Stimulated activated CD4-positive, alpha-beta T cell treated with anti-CD3 and anti-CD28 coated beads, Interleukin-1b, Interleukin-23, amount 100 ng/mL, for 1 hour (primary cell): ENCODE results near the gene RAD9B.
"Not testable (repeated sequence)": the region's sequence is repeated elsewhere in the genome, so short reads cannot be mapped to it uniquely, and the experiment has no call there.

Experiments
- DNase-seq, 2 donors: peaks; one replicate each; pipeline ENCODE4 v3.0.0-alpha.2; 2020; ENCODE audit warnings: low read depth in 2 of 2

The RAD9B gene

DNA sequence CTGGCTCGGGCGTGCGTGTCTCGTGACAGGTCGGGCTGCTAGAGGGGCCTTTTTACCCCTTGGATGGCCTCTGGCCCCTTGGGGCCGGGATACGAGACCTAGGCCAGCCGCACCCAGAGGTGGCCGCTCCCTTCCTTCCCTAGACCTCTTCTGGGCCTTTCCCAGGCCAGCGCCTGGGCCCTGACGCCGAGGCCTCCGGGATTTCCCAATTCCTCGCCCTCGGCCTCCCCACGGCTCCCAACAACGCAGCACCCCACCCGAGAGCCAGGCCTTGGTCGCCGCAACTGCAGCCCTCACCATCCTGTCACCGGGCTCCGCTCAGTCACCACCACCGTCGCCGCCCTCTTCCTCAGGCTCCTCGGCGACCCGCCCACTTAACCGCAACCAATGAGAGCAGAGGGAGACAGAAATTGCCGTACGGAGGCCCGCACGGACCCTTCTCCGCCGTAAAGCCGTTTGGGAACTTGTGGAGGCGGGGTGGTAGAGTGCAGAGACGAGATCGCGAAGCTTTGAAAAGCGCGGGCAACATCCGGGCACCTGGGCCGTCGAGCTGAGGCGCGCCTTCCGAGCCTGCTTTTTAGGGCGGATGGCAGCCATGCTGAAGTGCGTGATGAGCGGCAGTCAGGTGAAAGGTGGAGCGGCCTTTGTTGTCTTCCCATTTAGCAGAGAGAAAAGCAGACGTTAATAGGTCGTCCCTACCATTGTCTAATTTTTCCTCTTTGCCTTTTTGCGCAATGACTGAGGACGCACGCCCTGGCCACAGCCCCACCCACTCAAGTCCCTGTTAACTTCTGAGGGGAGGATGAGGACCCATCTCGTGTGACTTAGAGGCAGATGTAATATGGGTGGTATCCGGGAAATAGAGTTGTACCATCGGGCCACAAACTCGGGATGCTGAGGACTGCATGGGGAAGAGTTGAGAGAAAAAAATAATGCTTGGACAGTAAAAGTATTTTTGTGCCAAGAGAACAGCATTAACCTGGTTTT is at the start of gene RAD9B, which contains the start of gene VPS29:
Gene RAD9B, plus strand, starts transcription at position 580 of the 987 bp plus-strand sequence. Its CDS starts 7 bp downstream, at position 587.
Gene VPS29, minus strand, starts transcription at position 360 of the 987 bp plus-strand sequence. Its CDS starts 60 bp downstream, at position 300.
- DNase-seq, result peak; percentile 93 to 96

DNA sequence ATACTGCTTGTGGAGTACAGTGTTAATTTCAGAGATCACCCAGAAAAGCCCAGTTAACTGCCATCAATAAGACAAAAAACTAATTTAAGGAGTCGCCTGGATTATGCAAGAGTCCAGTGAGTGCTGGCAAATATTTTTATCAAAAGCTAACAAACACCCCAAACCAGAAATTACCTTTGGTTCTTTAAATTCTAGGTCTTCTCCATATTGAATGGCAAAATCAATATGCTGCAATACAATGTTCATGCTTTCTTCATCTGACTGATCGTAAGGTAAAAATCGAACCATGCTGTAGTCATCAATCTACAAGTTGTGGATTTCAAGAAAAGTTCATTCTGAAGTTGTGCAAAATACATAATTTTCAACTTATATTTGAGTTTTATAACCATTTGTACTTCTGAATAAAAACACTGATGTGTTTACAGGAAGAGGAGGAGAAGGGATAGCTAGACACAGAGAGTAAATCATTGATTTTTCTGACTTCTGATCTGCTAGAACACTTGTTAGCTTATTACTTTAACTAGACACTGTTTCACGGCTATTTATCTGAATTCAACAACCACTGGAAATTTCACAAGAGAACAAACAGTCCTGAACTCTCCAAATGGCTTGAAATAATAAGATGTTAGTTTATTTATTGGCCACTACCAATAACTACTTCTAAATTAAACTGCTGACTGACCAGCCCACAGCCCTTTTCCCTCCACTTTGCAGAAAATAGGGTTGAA is 48.4 kb upstream of the RAD9B start:
- no peak for DNase-seq

DNA sequence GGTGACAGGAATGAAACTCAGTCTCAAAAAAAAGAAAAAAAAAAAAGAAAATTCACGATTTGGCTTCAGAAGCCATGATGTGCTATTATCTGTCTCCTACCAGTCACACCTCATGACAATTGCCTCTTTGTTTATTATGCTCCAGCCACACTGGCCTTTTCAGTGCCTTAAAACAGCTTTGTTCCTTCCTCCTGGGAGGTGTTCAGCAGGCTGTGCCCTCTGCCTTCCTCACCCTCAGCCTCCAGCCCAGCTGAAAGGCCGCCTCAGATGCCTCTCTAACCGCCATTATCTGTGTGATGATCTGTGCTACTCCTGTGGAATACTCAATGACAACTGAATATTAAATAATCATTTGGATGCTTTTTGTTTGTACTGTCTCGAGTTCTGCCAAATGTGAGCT is 43.4 kb upstream of the RAD9B start:
- no peak for DNase-seq

DNA sequence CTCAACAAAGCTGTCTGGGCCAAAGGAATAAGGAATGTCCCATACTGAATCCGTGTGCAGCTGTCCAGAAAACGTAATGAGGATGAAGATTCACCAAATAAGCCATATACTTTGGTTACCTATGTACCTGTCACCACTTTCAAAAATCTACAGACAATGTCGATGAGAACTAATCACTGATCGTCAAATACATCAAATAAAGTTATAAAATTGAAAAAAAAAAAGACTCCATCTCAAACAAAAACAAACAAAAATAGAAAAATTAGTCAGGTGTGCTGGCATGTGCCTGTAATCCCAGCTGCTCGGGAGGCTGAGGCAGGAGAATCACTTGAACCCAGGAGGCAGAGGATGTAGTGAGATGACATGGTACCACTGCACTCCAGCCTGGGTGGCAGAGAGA is 40.9 kb upstream of the RAD9B start:
- not testable (repeated sequence) for DNase-seq

DNA sequence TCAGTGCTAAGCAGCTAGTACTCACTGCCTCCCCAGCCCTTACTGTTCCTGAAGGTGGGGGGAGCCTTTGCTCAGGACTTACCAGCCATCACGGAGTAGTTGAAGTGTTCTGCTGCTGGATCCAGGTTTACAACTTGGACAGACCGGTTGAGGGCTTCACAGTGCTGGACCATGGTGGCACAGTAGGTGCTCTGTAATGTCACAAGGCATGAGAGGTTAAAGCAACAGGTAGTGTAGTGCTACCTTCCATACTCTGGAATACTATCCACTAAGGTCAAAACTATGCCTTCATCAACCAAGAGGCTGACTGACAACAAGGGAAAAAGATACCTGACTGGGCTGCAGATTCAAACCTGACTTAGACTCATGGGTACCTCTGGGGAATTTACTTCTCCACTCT is 37.1 kb upstream of the RAD9B start:
- DNase-seq, result no peak

DNA sequence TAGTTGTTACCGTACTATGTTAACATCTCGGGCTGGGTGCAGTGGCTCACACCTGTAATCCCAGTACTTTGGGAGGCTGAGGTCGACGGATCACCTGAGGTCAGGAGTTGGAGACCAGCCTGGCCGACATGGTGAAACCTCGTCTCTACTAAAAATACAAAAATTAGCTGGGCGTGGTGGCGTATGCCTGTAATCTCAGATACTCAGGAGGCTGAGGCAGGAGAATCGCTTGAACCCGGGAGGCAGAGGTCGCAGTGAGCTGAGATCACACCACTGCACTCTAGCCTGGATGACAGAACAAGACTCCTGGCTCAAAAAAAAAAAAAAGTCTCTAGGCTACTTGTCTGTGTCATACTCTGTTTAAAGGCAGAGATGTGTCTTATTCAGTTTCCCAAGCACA is 36.4 kb upstream of the RAD9B start:
- not testable (repeated sequence) for DNase-seq

DNA sequence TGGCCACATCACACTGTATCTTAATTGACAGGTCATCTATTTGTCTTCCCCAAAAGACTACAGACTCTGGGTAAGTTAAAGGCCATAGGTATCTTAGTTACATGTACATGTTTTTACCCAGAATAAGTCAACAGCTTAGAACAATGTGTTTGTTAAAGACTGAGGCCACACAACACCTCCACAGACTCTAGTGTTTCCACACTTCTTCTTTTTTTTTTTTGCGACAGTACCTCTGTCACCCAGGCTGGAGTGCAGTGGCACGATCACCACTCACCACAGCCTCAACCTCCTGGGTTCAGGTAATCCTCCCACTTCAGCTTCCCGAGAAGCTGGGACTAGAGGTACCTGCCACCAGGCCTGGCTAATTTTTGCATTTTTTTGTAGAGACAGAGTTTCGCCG is 35.3 kb upstream of the RAD9B start:
- no peak for DNase-seq

DNA sequence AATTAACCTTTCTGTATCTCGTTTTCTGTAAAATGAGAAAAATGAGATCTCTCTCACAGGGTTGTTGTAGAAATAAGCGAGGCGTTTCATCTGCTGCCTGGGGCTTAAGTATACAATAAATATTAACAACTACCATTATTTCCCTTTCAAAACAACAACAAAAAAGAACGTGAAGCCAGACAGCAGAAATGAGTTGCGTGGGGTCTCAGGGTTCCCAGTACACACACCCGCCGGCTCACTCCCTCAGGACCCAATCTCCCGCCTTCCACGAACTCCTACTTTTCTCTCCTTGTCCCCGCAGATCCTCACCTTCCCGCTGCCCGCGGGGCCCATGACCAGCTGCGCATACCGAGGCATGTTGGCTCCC is 34.3 kb upstream of the RAD9B start:
- DNase-seq, result no peak

DNA sequence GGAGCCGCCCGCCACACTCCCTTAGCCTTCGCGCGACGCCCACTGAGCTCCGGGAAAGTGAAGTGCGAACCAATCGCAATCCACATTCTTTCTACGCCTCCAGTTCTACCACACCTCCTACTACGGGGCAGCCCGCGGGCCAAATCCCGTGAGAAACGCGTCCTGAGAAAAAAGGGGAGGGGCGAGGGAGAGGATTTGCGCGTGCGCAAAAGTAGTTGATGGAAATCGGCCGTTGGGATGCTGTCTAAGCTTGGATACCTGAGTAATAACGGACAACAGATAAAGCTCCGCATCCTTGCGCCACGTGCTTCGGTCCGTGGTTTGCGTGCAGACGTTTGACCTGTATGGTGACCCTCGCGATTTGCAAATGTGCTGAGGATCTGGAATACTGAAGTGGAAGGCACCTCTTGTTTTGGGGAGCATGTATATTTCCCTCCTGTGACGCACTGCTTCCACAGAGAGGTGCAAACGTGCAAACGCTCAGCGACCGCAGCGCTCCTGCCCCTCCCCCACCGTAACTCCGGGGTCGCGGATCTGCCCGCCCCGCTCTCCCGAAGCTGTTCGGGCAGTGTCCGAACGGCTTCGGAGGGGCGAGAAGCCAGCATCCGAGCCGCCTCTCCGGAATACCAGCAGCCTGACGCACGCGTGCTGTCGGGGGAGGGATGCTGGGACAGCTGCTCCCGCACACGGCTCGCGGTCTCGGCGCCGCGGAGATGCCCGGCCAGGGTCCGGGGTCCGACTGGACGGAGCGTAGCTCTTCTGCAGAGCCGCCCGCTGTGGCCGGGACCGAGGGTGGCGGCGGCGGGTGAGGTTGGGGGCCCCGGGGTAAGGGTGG is 33.7 kb upstream of the RAD9B start, which contains the start of the genes FAM216A and GPN3:
Gene FAM216A, plus strand, starts transcription at position 632 of the 835 bp plus-strand sequence. Its CDS starts 31 bp downstream, at position 663.
Gene GPN3, minus strand, starts transcription at position 44 of the 835 bp plus-strand sequence. CDS start 54 bp downstream, outside the sequence.
- peak; percentile 81 to 89 for DNase-seq

DNA sequence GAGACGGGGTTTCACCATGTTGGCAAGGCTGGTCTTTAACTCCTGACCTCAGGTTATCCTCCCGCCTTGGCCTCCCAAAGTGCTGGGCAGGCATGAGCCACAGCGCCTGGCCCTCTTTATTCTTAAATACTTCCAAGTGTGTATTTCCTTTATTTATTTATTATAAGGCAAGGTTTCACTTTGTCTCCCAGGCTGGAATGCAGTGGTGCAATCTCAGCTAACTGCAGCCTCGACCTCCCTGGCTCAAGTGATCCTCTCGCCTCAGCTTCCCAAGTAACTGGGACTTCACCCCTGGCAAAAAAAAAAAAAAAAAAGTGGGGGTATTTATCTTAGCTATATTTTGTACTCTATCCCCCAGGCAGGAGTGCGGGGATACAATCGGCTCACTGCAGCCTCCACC is 26.7 kb upstream of the RAD9B start:
- no peak for DNase-seq

DNA sequence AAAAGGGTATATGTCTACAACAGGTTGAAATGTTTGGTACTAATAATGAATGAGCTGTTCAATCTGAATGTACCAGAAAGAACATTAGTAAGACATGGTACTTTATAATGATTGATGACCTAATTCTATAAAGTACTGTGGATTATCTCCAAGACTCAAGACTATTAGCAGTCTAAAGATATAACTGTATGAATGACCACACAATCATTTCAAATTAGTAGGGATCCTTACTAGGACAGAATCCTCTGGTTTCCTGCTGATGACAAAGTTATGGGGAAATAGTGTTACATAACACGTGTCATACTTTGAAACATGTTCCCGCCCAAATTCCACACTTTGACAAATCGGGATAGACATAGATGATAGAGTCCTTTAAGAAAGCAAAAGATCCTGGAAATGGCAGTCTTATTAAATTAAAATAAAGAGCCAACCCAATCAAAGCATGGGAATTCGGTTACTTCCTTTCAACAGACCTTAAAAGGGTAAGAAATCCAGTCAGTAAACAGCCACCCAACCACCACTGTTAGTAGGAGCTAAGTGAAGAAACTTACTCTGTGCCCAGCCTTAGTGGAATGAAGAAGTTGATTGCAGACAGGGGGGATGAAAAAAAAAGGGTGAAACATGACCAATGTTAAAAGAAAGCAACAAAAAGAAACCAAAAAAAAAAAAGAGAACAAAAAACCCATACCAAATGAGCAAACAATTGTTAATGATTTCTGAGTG is 3.0 kb upstream of the RAD9B start:
- DNase-seq, result no peak

DNA sequence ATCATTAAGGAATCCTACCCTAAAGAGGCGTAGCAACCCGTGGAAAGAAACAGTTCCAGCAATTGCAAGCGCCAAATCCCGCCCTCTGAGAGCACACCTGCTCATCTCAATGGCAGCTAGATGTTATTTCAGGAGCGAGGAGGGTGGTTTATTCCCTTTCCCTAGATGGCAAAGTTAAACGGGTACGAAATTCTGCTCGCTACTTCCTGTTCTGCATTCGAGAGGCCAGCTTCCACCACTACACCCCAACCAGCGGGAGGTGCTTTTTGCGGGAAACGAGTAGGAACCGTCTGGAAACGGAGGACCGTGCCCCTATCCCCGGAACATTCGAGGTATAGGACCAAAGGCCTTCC is 756 bp upstream of the RAD9B start:
- DNase-seq, result no peak

DNA sequence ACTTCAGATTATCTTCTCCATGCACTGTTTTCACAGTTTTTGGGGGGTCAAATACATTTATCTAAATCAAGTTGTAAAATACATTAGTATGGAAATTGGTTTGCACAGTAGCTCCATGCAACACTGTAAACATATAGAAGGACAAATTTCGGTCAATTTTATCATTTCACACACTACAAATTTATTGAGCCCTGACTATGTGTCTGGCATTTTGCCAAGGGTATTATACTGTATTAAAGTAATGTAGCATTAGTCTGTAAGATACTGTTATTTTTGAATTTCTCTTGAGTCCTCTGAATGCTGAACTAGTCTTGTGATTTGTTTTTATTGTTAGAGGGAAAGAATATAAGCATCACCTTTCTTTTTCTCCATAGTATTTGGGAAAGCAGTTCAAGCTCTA is 1.3 kb downstream of the RAD9B start:
- no peak for DNase-seq

DNA sequence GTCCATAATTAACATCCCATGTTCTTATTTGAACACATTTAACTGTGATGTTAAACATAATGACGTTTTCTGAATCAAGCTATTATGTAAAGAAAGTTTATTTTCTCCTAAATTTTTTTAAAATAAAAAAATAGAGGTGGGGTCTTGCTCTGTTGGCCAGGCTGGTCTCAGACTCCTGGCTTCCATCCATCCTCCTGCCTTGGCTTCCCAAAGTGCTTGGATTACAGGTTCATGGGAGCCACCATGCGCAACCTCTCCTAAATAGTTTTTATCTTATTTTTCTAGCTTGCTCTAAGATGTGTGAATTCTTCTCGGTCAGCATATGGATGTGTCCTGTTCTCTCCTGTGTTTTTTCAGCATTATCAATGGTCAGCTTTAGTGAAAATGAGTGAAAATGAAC is 3.2 kb downstream of the RAD9B start:
- DNase-seq, result no peak

DNA sequence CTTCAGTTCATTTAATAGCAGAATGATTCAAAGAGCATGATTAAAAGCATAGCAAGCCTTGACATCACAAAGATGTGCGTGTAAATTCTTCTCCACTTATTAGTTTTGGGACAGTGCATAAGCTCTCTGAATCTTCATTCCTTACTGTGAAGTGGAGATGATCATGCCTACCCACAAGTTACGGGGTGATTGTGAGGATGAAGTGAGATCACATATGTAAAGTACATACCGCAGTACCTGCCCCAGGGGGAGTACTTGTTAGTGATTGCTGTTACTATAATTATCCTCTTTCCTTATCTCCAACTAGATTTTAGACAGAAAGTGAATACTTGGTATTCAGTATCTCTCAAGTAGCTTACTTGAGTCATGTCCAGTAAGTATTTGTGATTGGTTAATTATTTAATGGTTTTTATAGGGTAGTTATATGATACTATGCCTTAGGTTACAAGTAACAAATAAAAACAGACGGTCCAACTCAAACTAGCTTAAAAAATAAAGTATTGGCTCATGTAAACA is 6.0 kb downstream of the RAD9B start:
- DNase-seq, result no peak

DNA sequence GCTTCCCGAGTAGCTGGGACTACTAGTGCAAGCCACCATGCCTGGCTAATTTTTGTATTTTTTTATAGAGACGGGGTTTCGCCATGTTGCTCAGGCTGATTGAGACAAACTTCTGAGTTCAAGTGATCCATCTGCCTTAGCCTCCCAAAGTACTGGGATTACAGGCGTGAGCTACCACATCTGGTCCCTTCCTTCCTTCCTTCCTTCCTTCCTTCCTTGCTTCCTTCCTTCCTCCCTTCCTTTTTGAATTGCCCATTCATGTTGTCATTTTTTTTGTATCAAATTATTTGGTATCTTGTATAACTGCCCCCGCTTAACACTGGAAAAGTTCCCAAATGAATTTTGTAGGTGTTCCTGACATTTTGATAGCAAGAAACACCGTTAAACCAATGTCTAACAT is 11.7 kb downstream of the RAD9B start:
- DNase-seq, result no peak

DNA sequence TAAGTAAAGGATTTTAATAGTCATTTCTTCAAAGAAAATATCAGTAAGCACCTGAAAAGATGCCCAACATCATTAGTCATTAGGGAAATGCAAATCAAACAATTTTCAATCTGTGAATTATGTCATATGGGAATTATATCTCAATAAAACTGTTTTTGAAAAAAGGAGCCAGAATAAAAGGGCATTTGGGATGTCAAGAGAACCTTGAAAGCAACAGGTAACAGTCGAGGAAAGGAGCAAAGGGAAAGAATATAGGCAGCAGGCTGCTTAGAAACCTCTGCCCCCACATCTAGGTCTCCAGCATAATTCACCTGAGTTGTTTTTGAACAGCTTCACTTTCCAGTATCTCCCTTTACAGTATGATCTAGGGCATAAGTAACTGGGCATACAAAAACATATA is 12.2 kb downstream of the RAD9B start:
- DNase-seq, result no peak

DNA sequence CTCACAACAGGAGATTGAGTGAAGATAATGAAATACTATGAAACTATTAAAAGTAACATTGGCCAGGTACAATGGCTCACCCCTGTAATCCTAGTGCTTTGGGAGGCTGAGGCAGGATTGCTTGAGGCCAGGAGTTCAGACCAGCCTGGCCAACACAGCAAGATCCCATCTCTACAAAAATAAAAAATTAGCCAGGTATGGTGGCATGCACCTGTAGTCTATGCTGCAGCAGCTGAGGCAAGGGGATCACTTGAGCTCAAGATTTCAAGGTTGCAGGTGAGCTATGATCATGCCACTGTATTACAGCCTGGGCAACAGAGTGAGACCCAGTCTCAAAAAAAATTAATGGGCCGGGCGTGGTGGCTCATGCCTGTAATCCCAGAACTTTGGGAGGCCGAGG is 14.9 kb downstream of the RAD9B start:
- DNase-seq, result no peak

DNA sequence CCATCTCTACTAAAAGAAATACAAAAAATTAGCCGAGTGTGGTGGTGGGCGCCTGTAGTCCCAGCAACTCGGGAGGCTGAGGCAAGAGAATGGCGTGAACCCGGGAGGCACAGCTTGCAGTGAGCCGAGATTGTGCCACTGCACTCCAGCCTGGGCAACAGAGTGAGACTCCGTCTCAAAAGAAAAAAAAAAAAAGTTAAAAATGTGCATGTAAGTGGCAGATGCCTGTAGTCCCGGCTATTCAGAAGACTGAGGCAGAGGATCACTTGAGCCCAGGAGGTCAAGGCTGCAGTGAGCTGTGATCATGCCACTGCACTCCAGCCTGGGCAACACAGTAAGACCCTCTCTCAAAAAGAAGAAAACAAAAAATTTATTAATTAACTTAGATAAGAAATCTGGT is 15.9 kb downstream of the RAD9B start:
- DNase-seq, result not testable (repeated sequence)

DNA sequence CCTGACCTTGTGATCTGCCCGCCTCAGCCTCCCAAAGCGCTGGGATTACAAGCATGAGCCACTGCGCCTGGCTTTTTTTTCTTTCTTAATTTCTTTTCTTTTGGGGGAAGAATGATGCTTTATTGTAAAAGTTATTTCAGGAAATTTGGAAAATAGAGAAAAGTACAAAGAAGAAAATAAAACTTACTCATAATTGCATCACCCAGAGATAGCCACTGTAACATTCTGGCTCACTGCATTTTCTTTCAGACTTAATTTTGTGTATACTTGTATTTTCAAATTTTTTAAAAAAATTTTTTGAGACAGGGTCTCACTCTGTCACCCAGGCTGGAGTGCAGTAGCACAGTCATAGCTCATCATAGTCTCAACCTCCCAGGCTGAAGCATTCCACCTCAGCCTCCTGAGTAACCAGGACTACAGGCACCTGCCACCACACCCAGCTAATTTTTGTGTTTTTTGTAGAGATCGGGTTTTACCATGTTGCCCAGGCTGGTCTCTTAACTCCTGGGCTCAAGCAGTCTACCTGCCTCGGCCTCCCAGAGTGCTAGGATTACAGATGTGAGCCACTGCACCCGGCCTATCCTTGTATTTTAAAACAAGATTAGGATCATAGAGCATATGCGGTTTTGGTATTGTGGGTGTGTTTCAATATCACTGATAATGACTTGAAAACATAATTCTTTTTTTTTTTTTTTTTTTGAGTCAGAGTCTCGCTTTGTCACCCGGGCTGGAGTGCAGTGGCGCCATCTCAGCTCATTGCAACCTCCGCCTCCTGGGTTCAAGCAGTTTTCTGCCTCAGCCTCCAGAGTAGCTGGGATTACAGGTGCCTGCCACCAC is 19.0 kb downstream of the RAD9B start:
- not testable (repeated sequence) for DNase-seq
